Stimulated activated CD4-positive, alpha-beta T cell treated with anti-CD3 and anti-CD28 coated beads, Interleukin-4, amount 100 ng/mL, for 24 hours (primary cell): ENCODE results near the gene PTGR1.

Experiments
- DNase-seq: peaks from one replicate; pipeline ENCODE4 v3.0.0-alpha.2; 2020

PTGR1 gene

GRCh38 chr9:111531716-111532115, 67.7 kb downstream of the PTGR1 start:
- no peak for DNase-seq

GRCh38 chr9:111529787-111530186, 69.7 kb downstream of the PTGR1 start:
- DNase-seq = no peak

GRCh38 chr9:111527347-111527746, 72.1 kb downstream of the PTGR1 start:
- DNase-seq = no peak

GRCh38 chr9:111525056-111525977, 74.1 kb downstream of the PTGR1 start, which contains the start of gene ZNF483:
ZNF483 (plus strand) TSS chr9:111525179; CDS start chr9:111527396, 2,217 bp downstream.
- peak; percentile 70 for DNase-seq

- DNase-seq = no peak
These were observed 74.8 kb downstream of the PTGR1 start for GRCh38 chr9:111524731-111525055.

- no peak for DNase-seq
These were observed 83.4 kb downstream of the PTGR1 start for GRCh38 chr9:111516061-111516465.

- DNase-seq = no peak
These were observed 84.5 kb downstream of the PTGR1 start for GRCh38 chr9:111514967-111515366.
